ENCODE data around the gene NUP107.

DNA sequence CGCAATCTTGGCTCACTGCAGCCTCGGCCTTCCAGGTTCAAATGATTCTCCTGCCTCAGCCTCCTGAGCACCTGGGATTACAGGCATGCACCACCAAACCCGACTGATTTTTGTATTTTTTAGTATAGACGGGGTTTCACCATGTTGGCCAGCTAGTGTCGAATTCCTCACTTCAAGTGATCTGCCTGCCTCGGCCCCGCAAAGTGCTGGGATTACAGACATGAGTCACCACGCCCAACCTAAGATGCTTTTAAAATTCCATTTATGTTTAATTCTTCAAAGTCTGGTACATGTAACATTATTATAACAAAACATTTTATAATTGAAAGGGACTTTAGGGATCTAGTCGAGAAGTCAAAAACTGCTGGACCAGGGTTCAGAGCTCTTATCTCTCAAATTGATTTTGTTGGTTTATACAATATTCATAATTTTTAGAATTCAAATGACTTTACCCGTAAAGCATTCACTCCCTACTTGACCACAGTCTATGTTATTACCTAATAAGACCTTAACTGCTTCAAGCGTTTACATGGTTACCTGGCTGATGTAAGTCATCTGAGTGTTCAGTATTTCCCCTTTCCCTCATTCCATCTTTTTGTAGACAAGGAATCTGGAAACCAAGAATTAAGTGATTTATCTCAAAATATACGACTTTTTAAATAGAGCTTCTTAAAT lies 47.9 kb upstream of the NUP107 start:
- no peak for TF ChIP-seq EZH2phosphoT487 (IDR thresholded peaks at IDR 0.05; ENCODE audit: borderline replicate concordance, low read length)
- TF ChIP-seq CTCF (IDR thresholded peaks at IDR 0.05; ENCODE audit: low read depth, low read length, poor library complexity, severe bottlenecking), result no peak

Data from DOHH2 (cell line).